ENCODE results near the gene FAM20C.

Gene FAM20C

DNA sequence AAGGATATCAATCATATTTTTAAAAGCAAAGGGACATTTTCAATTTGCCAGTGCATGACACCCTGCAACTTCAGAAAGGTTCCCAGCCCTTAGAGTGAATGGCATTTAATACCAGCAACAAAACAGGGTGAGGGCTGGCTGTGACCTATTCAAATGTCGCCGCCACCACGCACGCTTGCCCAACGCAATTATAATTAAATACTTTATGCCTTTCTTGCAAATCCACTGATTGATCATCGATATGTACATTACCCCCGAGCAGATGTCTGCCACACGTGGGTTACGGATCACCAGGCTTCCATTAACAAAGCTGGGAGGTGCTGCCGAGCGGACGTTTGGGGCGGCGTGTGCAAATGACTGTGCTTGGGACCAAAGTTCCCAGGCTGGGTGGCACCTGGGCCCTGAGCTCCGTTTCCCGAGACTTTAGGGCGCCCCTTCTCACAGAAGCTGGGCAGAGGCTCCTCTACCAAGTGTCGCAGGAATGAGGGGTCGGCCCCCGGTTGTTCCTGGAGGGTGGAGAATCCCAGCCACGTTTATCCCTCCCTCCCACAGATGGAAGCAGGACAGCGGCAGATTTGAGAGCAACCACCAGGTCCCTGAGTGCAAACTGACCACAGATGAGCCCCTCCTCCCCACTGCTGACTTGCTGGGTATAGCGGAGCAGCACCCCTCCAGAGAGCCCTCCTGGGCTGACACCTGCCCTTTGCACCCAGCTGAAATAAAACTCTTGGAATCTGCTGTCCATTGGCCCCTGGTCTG, 101.5 kb downstream of the FAM20C start:
- no peak for DNase-seq (ENCODE audit: low read depth in 1 of 2, low spot score in 1 of 2)
- H3K27ac ChIP-seq (replicated peaks) = no peak overlapping the region
- TF ChIP-seq SPI1 (IDR thresholded peaks at IDR 0.05; ENCODE audit: borderline replicate concordance, low read depth) = no peak
- TF ChIP-seq, protein P1, sequence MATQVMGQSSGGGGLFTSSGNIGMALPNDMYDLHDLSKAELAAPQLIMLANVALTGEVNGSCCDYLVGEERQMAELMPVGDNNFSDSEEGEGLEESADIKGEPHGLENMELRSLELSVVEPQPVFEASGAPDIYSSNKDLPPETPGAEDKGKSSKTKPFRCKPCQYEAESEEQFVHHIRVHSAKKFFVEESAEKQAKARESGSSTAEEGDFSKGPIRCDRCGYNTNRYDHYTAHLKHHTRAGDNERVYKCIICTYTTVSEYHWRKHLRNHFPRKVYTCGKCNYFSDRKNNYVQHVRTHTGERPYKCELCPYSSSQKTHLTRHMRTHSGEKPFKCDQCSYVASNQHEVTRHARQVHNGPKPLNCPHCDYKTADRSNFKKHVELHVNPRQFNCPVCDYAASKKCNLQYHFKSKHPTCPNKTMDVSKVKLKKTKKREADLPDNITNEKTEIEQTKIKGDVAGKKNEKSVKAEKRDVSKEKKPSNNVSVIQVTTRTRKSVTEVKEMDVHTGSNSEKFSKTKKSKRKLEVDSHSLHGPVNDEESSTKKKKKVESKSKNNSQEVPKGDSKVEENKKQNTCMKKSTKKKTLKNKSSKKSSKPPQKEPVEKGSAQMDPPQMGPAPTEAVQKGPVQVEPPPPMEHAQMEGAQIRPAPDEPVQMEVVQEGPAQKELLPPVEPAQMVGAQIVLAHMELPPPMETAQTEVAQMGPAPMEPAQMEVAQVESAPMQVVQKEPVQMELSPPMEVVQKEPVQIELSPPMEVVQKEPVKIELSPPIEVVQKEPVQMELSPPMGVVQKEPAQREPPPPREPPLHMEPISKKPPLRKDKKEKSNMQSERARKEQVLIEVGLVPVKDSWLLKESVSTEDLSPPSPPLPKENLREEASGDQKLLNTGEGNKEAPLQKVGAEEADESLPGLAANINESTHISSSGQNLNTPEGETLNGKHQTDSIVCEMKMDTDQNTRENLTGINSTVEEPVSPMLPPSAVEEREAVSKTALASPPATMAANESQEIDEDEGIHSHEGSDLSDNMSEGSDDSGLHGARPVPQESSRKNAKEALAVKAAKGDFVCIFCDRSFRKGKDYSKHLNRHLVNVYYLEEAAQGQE (IDR thresholded peaks at IDR 0.05; ENCODE audit: insufficient replicate concordance, low read depth) = no peak
- TF ChIP-seq GABPA (IDR thresholded peaks at IDR 0.05; ENCODE audit: low read depth) = no peak
- TF ChIP-seq, protein P2, sequence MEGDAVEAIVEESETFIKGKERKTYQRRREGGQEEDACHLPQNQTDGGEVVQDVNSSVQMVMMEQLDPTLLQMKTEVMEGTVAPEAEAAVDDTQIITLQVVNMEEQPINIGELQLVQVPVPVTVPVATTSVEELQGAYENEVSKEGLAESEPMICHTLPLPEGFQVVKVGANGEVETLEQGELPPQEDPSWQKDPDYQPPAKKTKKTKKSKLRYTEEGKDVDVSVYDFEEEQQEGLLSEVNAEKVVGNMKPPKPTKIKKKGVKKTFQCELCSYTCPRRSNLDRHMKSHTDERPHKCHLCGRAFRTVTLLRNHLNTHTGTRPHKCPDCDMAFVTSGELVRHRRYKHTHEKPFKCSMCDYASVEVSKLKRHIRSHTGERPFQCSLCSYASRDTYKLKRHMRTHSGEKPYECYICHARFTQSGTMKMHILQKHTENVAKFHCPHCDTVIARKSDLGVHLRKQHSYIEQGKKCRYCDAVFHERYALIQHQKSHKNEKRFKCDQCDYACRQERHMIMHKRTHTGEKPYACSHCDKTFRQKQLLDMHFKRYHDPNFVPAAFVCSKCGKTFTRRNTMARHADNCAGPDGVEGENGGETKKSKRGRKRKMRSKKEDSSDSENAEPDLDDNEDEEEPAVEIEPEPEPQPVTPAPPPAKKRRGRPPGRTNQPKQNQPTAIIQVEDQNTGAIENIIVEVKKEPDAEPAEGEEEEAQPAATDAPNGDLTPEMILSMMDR (IDR thresholded peaks at IDR 0.05; ENCODE audit: insufficient read depth, low read length) = no peak
- TF ChIP-seq POLR2AphosphoS5 (IDR thresholded peaks at IDR 0.05; ENCODE audit: low read depth) = no peak
- peaks cover 8% of the 10 kb centered on the region for H3K27me3 ChIP-seq (ENCODE audit: insufficient read depth, poor library complexity, severe bottlenecking)
- H3K4me3 ChIP-seq (replicated peaks; ENCODE audit: insufficient read depth, low read length) = no peak overlapping the region

DNA sequence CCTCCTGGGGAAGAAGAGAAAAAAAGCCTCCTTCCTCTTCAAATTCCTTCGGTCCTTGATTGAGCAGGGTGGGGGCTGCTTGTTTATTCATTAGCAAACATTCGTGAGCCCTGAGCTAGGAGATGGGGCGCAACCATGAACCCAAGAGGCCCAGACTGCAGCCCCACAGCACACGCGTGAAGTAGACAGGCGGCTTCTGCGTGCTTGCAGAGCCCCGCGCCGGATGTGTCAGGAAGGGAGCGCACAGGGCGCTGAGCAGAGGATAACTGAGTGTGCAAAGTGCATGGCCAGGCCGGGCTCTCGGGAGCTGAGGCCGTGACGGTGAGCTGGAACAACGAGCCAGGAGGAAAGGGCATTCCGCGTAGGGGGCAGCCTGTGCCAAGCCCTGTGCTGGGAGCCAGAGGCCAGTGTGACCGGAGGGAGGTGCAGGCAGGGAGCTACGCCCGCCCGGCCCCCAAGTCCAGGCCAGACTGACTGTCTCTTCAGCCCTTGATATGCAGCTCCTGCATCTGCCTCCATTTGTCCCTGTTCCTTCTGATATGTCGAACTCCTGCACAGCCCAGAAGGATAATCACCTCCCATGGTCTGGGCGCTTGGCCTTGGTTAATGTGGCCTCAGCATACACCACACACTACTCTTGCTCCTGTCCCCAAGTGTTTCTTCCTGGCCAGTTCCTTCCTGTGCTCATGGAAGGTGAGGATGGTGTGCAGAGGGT, 102.2 kb downstream of the FAM20C start:
- Histone ChIP-seq H3K27me3 (ENCODE audit: insufficient read depth, poor library complexity, severe bottlenecking) (peaks cover 8% of the 10 kb centered on the region), H3K27ac (replicated peaks) (no peak overlapping the region), H3K4me3 (replicated peaks; ENCODE audit: insufficient read depth, low read length) (no peak overlapping the region)
- TF ChIP-seq GABPA (IDR thresholded peaks at IDR 0.05; ENCODE audit: low read depth) (no peak), POLR2AphosphoS5 (IDR thresholded peaks at IDR 0.05; ENCODE audit: low read depth) (no peak), SPI1 (IDR thresholded peaks at IDR 0.05; ENCODE audit: borderline replicate concordance, low read depth) (no peak)
- TF ChIP-seq, protein P2 (IDR thresholded peaks at IDR 0.05; ENCODE audit: insufficient read depth, low read length) = no peak
- TF ChIP-seq, protein P1 (IDR thresholded peaks at IDR 0.05; ENCODE audit: insufficient replicate concordance, low read depth) = no peak
- DNase-seq (ENCODE audit: low read depth in 1 of 2, low spot score in 1 of 2) = no peak

DNA sequence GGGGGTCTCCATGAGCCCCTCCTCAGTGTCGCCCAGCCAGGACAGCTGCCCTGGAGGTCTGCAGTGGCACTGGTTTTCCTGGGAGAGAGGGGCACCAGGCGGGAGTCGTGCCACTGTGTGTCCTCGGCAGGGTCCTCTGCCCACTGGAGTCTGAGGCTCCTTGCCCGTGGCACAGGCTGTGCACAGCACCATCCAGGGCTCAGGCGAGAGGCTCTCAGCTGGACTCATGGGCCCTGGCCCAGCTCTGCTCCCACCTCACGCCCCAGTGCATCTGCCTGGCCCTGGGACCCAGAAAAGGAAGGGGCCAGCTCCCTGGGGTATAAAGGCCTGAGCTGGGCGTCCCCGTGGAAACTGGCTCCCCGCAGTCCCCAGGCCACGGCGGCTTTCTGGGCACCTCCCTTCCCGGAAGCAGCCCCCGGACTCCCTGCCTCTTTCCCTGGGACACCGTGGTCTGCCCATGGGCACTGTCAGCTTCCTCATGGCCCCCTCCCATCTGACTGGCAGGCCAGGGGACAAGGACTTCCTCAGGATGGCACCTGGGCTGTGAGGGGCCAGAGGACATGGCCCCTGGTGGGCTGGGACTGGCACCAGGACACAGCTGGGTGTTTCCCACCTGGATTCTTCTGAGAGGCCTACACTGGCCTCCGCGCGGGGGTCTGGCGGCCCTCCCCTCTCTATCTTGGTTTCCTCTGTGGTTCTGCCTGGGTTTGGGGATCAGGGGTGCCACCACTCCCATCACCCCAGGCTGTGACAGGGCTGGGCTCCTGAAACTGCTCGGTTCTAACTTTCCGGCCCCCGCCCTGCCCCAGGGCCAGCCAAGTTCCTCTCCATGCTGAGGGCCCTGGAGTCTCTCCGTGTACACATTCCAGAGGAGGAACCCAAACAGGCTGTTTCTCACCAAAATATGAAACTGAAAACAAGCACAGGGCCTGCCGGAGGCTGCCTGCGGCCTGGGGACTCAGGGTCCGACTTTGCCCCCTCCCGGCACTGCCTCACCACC, 103.1 kb downstream of the FAM20C start:
- no peak for DNase-seq (ENCODE audit: low read depth in 1 of 2, low spot score in 1 of 2)
- peaks cover 6% of the 10 kb centered on the region for H3K27me3 ChIP-seq (ENCODE audit: insufficient read depth, poor library complexity, severe bottlenecking)
- no peak overlapping the region for H3K27ac ChIP-seq (replicated peaks)
- no peak overlapping the region for H3K4me3 ChIP-seq (replicated peaks; ENCODE audit: insufficient read depth, low read length)
- TF ChIP-seq, protein P1 (IDR thresholded peaks at IDR 0.05; ENCODE audit: insufficient replicate concordance, low read depth) = no peak
- TF ChIP-seq POLR2AphosphoS5 (IDR thresholded peaks at IDR 0.05; ENCODE audit: low read depth) = no peak
- no peak for TF ChIP-seq SPI1 (IDR thresholded peaks at IDR 0.05; ENCODE audit: borderline replicate concordance, low read depth)
- TF ChIP-seq, protein P2 (IDR thresholded peaks at IDR 0.05; ENCODE audit: insufficient read depth, low read length) = no peak
- TF ChIP-seq GABPA (IDR thresholded peaks at IDR 0.05; ENCODE audit: low read depth) = no peak

All from HL-60 (cell line).